ENCODE measurements around the gene EPB41.
"Not testable (repeated sequence)": the region's sequence is repeated elsewhere in the genome, so short reads cannot be mapped to it uniquely, and the experiment has no call there.

EPB41 gene

DNA sequence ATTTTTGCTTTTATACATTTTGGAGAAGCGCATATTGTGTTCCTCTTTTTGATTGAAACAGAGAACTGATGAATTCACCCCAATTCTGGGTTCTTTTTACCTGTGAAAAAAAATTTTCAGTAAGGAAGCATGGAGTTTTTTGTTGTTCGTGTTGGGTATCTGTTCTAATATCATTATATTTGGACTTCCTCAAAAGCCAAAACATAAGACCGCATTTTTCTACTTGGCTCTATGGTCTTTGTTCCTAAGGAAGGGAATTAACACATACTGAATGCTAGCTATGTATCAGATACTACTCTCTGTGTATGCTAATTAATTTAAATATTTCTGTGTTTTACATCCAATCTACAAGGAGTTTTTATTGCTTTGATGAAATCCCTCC, 12.9 kb downstream of the EPB41 start:
- no peak for DNase-seq

DNA sequence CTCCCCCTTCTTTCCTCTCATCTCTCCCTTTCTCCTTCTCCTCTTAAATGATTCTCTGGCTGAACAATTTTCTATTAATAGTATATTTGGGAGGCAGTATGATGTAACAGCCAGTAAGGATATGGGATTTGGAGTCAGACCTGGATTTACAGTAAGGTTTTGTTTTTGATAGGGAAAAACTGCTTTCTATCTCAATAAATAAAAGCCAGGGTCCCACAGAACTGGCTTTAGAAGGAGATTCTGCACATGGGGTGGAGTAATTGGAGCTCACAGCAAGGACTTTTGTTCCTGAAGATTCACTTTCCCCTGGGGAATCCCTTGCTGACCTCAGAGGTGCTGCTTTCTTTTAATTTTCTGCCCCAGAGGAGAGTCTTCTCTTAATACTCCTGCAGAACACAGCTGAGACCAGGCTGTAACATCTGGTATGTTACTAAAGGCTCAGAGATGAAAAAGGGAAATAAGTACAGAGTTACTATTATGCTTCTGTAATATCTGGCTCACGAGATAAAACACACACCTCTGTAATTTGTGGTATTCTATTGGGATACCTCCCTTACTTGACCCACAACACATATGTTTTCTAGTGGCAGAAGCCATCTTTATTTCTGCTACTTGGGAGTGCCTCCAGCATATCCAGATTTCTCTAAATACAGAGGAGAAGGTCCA, 13.4 kb downstream of the EPB41 start:
- DNase-seq = peak; percentile 11

DNA sequence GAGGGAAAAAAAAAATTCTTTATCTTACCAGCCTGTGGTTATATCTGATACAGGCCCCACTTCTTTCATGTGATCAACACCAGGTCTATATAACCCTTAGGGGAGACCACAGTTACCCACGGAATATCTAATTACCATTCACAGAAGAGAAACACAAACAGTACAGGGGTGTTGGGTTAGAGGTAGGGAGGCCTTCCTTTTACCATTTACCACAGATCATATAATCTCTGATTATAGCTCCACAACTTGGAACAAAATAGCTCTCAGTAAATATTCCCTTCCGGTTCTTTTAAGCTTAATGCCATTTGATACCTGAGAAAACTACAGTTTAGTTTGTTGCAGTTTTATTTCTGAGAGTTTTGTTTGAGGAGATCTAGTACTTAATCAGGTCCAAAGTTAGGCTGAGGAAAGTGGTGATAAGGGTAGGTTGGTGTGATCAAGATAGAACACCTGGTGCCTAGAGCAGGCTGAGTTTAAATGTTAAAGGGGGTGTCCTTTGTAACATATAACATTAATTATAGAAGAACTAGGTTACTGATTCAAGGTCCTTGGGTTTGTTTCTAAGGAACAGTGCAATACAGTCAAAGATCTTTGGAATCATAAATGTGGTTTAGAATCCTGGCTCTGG, 14.1 kb downstream of the EPB41 start:
- DNase-seq = no peak

DNA sequence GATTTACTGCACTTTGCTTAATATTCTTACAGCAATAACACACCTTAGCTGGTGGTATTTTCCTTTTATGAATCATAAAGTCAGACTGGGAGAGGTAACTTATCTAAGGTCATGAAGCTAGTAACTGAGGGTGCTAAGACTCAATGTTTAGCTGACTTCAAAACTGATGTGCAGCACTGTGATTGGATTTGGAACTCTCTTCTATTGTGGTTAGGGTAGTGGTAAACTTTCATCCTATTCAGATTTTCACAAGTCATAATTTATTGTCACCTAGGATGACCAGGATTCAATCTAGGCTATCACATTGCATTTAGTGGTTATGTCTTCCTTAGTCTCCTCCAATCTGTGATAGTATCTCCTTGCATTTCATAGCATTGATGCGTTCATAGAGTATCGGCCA, 18.9 kb downstream of the EPB41 start:
- no peak for DNase-seq

DNA sequence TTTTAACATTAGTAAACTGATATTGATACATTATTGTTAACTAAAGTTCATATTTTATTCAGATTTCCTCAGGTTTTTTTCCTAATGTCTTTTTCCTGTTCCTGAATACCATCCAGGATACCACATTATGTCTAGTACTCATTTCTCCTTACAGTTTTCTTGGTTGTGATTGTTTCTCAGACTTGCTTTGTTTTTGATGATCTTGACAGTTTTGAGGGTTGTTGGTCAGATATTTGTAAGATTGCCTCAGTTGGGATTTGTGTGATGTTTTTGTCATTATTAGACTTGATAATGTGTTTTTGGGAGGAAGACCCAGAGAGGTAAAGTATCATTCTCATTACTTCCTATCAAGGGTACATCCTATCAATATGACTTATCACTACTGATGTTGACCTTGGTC, 19.5 kb downstream of the EPB41 start:
- DNase-seq = no peak

DNA sequence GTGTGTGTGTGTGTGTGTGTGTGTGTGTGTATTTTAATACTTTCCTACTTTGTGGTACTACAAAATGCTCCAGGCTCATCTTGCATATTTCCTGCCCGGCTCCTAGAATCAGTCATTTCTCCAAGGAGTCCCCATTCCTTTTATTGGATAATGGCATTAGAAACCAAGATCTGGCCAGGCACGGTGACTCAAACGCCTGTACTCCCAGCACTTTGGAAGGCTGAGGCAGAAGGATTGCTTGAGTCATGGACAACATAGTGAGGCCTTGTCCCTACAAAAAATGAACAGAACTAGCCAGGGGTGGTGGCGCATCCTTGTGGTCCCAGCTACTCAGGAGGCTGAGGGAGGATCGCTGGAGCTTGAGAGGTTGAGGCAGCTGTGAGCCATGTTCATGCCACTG, 20.3 kb downstream of the EPB41 start:
- no peak for DNase-seq

DNA sequence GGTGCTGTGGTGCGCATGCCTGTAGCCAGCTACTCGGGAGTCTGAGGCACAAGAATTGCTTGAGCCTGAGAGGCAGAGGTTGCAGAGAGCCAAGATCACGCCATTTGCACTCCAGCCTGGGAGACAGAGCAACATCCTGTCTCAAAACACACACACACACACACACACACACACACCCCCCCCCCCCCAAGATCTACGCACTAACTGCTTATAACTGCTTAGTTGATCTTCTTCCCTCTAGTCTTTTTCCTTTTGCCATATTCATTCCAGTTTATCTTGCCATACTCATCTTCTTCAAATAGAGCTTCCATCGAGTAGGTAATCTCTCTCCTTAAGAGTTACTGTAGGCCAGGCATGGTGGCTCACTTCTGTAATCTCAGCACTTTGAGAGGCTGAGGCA, 20.9 kb downstream of the EPB41 start:
- DNase-seq = no peak

DNA sequence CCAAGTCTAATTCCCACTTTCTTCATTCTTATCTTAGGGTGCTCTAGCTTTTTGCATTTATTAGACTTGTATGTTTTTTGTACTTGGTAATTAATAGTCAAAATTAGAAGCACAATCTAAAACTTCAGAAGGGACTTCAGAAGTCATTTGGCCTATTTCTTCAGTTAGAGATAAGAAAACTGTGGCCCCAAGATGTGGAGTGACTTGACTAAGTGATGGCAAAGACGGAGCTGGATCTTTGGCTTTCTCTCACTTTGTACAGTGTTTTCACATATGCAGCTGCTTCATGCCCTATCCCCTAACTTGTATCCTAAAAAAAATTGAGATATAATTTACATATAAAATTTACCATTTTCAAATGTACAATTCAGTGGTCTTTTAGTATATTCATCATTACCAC, 21.7 kb downstream of the EPB41 start:
- DNase-seq = no peak

DNA sequence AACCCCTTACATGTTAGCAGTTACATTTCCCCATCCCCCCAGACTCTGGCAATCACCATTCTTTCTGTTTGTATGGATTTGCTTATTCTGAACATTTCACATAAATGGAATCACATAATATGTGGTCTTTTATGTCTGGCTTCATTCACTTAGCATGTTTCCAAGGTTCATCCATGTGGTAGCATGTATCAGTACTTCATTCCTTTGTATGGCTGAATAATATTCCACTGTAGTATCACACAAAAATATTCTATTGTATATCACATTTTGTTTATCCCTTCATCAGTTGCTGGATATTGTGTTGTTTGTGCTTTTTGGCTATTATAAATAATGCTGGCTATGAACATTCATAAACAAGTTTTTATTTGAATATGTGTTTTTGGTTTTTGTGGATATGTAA, 22.2 kb downstream of the EPB41 start:
- DNase-seq = no peak

DNA sequence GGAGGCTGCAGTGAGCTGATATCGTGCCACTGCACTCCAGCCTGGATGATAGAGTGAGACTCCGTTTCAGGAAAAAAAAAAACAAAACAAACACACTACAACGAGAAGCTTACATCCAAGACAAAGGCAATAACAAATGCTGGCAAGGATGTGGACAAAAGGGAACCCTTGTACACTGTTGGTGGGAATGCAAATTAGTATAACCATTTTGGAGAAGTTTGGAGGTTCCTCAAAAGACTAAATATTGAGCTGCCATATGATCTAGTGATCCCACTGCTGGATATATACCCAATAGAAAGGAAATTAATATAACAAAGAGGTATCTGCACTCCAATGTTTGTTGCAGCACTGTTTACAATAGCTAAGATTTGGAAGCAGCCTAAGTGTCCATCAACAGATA, 29.2 kb downstream of the EPB41 start:
- not testable (repeated sequence) for DNase-seq

DNA sequence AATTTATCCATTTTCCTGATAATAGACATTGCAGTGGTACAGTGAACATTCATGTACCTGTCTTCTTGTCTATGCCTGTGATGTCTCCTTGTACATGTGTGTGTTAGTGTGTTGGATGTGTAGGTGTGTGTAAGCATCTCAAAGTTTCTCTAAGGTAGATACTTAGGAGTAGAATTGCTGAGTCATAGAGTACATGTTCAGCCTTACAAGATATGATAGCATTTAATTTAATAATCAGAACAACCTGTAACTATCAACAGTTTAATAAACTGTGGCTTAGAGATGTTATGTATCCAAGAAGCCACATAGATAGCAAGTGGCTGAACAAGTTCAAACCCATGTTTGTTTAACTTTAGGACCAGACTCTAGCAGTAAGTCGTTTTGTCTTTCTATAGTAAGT, 35.6 kb downstream of the EPB41 start:
- no peak for DNase-seq

DNA sequence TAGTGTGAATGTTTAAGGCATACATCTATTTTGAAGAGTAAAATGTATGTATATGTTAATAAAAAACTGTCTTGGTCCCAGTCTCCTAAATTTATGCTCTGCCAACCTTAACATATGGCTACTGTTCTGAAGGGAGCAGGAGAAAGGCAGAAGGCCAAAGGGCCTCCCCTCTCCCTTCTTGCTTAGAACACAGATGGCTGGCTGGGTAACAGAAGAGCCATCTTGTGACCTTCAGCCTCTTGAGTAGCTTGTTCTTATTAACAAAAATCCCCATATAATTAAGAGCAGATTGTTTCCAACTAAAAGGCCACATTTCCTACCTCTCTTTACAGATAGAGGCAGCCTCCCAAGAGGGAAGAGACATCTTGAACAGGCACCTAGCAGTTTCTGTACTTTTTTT, 36.1 kb downstream of the EPB41 start:
- DNase-seq = no peak

DNA sequence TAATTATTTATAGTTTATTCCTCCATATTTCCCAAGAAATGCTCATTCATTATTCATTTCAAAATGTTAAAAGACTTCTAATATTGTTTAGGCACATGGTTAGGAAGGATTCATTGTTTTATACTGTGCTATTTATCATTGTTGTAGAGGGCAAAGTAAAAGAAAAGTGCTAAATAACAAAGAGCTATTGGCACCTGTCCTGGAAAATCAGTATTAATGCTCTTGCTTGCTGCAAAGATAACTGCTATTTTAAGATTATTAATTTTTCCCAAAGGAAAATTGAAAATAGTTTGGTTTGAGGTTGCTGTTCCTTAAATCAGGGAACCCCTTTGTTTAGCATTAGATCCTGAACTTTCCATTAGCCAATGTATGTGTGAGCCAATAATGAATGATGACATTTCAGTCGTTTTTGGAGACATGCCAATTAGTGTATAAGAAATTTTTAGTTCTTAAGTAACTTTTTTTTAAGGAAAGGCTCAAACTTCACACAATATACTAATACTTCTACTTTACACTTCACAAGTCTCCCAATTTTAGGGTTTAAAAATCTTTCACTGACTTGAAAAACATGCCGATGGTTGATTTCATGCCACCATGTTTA, 39.9 kb downstream of the EPB41 start:
- no peak for DNase-seq

DNA sequence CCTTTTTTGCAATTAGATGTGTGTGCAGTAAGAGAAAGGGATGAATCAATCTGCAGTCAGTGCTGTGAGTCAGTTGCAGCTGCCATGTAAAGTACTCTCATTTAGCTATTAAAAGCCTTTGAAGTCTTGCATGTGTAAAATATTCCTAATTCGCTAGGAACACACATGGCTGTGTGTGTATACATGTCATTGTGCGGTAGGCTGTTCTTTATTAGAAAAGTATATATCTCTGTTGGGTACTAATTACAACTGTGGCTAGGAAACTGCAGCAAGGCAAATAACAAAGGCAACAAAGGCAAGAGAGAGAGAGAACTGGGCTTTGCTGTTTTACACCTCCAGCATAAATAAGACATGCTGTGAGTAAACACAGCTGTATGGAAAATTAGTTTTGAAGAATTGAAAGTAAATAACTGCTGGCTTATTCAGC, 41.7 kb downstream of the EPB41 start:
- no peak for DNase-seq

DNA sequence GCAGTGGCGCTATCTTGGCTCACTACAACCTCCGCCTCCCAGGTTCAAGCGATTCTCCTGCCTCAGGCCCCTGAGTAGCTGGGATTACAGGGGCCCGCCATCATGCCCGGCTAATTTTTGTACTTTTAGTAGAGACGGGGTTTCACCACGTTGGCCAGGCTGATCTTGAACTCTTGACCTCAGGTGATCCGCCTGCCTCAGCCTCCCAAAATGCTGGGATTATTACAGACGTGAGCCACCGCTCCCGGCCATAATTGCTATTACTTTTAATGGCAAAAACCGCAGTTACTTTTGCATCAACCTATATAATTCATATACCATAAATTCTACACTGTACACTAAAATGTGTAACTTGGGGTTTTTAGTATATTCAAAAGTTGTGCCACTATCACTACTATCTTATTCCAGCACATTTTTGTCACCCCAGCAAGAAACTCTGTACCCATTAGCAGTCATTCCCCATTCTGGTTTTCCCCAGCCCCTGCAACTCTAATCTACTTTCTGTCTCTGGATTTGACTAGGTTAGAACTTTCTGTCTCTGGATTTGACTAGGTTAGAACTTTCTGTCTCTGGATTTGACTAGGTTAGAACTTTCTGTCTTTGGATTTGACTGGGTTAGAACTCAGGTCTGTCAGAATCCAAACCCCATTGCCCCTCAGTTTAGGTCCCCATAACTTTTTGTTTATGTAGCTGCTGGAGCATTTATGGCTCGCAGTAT, 47.9 kb downstream of the EPB41 start:
- not testable (repeated sequence) for DNase-seq

DNA sequence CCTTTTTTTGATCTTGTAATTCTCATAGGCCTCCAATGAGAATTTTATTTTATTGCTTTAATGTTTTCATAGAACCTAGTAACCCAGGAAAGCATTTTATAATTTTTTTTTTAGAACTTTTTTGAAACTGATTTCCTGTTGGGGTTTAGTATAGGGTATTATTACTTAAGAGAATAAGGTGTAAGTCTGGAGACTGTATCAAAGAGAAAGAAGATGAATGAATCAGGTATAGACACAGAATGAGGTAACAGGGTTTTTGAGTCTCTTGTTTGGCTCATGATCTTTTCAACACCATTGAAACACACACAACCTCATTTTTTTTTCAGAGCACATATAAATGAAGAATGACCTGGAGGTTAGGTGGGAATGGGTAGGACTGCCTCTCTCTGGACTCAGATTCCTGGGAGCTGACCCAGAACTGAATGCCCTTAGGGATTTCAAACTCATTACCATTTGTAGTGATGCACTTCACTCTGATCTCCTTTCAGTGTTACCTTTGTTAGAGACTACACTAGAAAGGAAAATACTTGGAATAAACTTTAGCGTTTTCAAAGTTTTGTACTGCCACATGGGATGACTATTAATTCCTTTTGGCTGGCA, 51.0 kb downstream of the EPB41 start:
- DNase-seq = no peak

DNA sequence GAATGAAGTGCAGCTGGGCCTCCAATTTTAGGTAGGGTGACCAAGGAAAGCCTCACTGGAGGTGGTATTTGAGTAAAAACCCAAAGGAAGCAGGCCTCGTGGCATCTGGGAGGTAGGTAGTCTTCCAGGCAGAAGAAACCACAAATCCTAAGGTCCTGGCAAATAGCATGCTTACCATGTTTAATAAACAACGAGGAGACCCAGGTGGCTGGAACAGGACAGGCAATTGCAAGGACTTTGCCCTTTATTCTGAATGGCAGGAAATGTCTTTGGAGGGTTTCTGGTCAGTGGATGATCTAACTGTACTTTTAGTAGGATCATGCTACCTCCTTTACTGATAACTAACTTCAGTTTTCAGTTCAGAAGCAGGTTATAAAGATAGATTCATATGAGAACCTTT, 52.2 kb downstream of the EPB41 start:
- no peak for DNase-seq

DNA sequence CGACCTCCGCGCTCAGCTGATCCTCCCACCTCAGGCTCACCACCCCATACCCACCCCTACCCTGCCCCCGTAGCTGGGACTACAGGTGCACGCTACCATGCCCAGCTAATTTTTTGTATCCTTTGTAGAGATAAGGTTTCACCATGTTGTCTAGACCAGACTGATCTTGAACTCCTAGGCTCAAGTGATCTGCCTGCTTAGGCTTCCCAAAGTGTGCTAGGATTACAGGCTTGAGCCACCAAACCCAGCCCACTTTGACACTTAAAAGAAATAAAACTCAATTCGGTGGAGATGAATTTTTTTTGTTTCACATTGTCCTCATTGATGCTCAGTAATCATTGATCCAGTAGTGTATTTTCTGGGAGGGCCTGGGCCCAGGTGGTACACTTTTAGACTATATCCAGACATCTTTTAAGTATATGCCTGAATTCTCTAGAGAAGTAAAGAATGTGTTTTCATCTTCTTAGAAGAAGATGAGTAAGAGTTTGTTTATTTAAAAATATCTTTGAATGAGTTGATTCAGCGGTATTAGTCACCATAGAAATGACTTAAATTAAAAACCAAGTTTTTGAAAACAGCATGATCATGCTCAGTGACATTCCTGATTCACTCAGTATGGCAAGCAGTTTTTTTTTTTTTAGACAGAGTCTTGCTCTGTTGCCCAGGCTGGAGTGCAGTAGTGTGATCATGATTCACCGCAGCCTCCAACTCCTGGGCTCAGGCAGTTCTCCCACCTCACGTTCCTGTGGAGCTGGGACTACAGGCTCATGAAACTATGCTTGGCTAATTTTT, 57.8 kb downstream of the EPB41 start:
- no peak for DNase-seq

DNA sequence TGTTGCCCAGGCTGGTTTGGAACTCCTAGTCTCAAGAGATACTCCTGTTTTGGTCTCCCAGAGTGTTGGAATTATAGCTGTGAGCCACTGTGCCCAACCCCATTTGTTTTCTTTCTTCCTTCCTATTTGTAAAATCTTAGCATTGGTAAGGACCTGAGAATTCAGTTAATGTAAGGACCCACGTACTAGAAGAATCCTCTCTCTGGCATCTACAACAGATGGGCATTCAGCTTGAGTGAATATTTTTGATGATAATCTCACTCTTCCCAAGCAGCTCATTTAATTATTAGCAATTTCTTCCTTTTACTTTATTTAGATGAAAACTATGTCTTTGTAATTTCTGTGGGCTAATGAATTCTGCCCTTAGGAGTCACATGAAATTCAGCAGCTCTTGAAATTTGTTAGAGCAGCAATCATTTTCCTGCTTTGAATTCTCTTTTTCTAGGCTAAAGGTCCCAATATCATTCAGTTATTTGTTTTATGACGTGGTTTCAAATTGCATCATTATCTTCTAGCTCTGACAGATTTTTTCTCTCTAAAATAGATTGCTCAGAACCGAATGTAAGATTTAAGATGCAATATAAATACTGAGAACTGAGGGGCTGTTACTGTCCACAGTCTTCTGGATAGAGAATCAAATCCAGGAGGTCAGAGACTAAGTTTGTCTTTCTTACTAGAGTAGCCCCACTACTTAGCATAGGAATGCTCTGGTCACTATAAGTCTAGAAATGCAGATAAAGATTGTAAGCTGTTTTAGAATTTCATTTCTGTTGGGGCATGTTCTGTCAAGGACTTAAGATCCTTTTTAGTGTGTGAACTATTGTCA, 59.4 kb downstream of the EPB41 start:
- DNase-seq = no peak

DNA sequence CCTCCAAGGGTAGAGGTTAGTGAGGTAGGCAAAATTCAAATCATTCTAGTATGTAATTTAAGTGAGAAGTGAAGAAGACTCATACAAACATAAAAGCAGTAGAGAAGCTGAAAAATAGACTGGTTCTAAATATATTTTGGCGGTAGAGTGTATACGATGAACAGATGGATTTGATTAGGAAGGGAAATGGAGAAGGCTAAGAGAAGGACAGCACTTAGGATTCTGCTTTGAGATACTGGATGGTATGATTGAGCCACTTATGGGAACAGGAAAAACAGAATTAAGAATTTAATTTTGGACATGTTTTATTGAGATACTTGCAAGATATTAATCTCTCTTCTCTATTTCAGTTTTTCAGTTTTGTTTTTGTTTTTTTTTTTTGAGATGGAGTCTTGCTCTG, 60.1 kb downstream of the EPB41 start:
- DNase-seq = no peak

DNA sequence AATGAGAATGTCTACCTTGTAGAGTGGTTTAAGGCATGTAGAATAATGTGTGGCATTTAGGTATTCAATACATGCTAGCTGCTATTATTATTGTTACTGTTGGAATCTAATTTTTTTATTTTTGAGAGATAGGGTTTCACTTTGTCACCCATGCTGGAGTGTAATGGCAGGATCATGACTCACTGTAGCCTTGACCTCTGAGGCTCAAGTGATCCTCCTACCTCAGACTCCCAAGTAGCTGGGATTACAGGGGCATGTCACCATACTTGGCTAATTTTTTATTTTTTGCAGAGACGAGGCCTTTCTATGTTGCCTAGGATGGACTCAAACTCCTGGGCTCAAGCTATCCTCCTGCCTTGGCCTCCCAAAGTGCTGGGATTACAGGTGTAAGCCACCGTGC, 61.9 kb downstream of the EPB41 start:
- DNase-seq = no peak
